Mesothelial cell of epicardium (in vitro differentiated cells): ENCODE measurements around the gene PLEKHA7. TPM values are rescaled to one million over a fixed set of nuclear protein-coding genes. Genes with fewer than 3 reads are reported as not detected.
A peak's percentile ranks its signal among the peaks of the same experiment; 100 is the strongest.

ENCODE experiments used
- DNase-seq, 2 experiments: peaks; one replicate each; pipeline ENCODE4 v3.0.0; 2021; ENCODE audit warnings: low spot score in 2 of 2; ENCODE audit not compliant: unreplicated experiment in 2 of 2
- H3K27ac Mint-ChIP-seq: 2 replicates; pipeline ENCODE4 v1.8.0; 2021; ENCODE audit warnings: mixed read lengths
- H3K27me3 Mint-ChIP-seq: 2 replicates; pipeline ENCODE4 v1.8.0; 2021; ENCODE audit warnings: low read depth, mixed read lengths
- H3K36me3 Mint-ChIP-seq: 2 replicates; pipeline ENCODE4 v1.8.0; 2021; ENCODE audit warnings: mixed read lengths
- H3K4me1 Mint-ChIP-seq: 2 replicates; pipeline ENCODE4 v1.8.0; 2021; ENCODE audit warnings: mixed read lengths
- H3K4me3 Mint-ChIP-seq: 2 replicates; pipeline ENCODE4 v1.8.0; 2021; ENCODE audit warnings: mild to moderate bottlenecking, moderate library complexity, mixed read lengths
- H3K9me3 Mint-ChIP-seq: 2 replicates; pipeline ENCODE4 v1.8.0; 2021; ENCODE audit warnings: mixed read lengths
- CTCF ChIP-seq: fragments of 200-600 bp; sonication (generic); IDR thresholded peaks from one replicate; pipeline ENCODE4 v1.5.0; 2021; ENCODE audit warnings: antibody characterized with exemption; ENCODE audit not compliant: unreplicated experiment
- total RNA-seq: library from RNA; stranded (reverse); gene quantifications from 3 replicates; pipeline ENCODE4 v1.2.1, GENCODE V29; 2021

Gene PLEKHA7
- total RNA-seq, 1 donor from 2014 or later = 30.5 TPM

GRCh38 chr11:16737818-16738192 lies 276.4 kb downstream of the PLEKHA7 start:
- DNase-seq = no peak
- H3K36me3 Mint-ChIP-seq = peaks cover 10% of the 10 kb centered on the region
- peak overlapping the region; percentile 58 for H3K4me3 Mint-ChIP-seq
- peaks cover 9% of the 10 kb centered on the region for H3K4me1 Mint-ChIP-seq
- peaks cover 6% of the 10 kb centered on the region for H3K9me3 Mint-ChIP-seq
- H3K27me3 Mint-ChIP-seq = no peaks in the 10 kb centered on the region
- TF ChIP-seq CTCF = no peak
- peak overlapping the region; percentile 83 for H3K27ac Mint-ChIP-seq

Other genes starting within 250 kb of the PLEKHA7 start
- gene RPS13, start 63.3 kb upstream of the PLEKHA7 start, total RNA-seq = 929 to 970 TPM (median 934 TPM) in 3 replicates
- gene PIK3C2A, start 193.6 kb upstream of the PLEKHA7 start, total RNA-seq = 71.3 to 77.1 TPM (median 74.0 TPM) in 3 replicates